HEK293T (cell line): ENCODE results near the gene PRKAA1.

ENCODE experiments used
- CTCF ChIA-PET: fragments of 350-600 bp; formaldehyde crosslinking; extraction: SDS; loops from one replicate; lab custom pipeline; 2021; ENCODE audit warnings: antibody characterized with exemption, inconsistent platforms; lab: Yijun Ruan, JAX
- POLR2A ChIA-PET: fragments of 350-600 bp; formaldehyde crosslinking; extraction: SDS; loops from one replicate; lab custom pipeline; 2020; ENCODE audit warnings: antibody characterized with exemption, inconsistent platforms; lab: Yijun Ruan, JAX
- DNase-seq: peaks from one replicate; pipeline ENCODE4 v3.0.0; 2012; ENCODE audit warnings: mixed read lengths; ENCODE audit errors: extremely low spot score
- ARNT ChIP-seq: fragments of 450-650 bp; IDR thresholded peaks from 2 replicates; pipeline ENCODE4 v1.6.1; 2017; ENCODE audit warnings: mild to moderate bottlenecking
- BHLHE40 ChIP-seq: fragments of 450-650 bp; IDR thresholded peaks from 2 replicates; pipeline ENCODE4 v1.6.1; 2016; ENCODE audit warnings: mild to moderate bottlenecking, moderate library complexity, borderline replicate concordance
- CTBP1 ChIP-seq: fragments of 450-650 bp; IDR thresholded peaks from 2 replicates; pipeline ENCODE4 v1.6.1; 2016; ENCODE audit warnings: borderline replicate concordance
- ELF4 ChIP-seq: fragments of 450-650 bp; IDR thresholded peaks from 2 replicates; pipeline ENCODE4 v1.6.1; 2017; ENCODE audit warnings: antibody characterized with exemption
- FOXA1 ChIP-seq: fragments of 450-650 bp; IDR thresholded peaks from 2 replicates; pipeline ENCODE4 v1.6.1; 2016; ENCODE audit warnings: mild to moderate bottlenecking
- FOXK2 ChIP-seq: fragments of 450-650 bp; IDR thresholded peaks from 2 replicates; pipeline ENCODE4 v1.6.1; 2016; ENCODE audit warnings: mild to moderate bottlenecking
- FOXM1 ChIP-seq: fragments of 450-650 bp; IDR thresholded peaks from 2 replicates; pipeline ENCODE4 v1.6.1; 2017; ENCODE audit warnings: mild to moderate bottlenecking, borderline replicate concordance
- HDGF ChIP-seq: fragments of 450-650 bp; IDR thresholded peaks from 2 replicates; pipeline ENCODE4 v1.6.1; 2017; ENCODE audit warnings: antibody characterized with exemption, borderline replicate concordance
- L3MBTL2 ChIP-seq: fragments of 450-650 bp; conservative IDR thresholded peaks from 2 replicates; pipeline ENCODE4 v1.6.1; 2016; ENCODE audit warnings: mild to moderate bottlenecking
- LEF1 ChIP-seq: fragments of 450-650 bp; IDR thresholded peaks from 2 replicates; pipeline ENCODE4 v1.6.1; 2017; ENCODE audit warnings: mild to moderate bottlenecking, borderline replicate concordance
- NFRKB ChIP-seq: fragments of 450-650 bp; IDR thresholded peaks from 2 replicates; pipeline ENCODE4 v1.6.1; 2016; ENCODE audit warnings: mild to moderate bottlenecking, moderate library complexity
- SP1 ChIP-seq: fragments of 450-650 bp; IDR thresholded peaks from 2 replicates; pipeline ENCODE4 v1.6.1; 2017
- SUZ12 ChIP-seq: fragments of 450-650 bp; IDR thresholded peaks from 2 replicates; pipeline ENCODE4 v1.6.1; 2016; ENCODE audit warnings: mild to moderate bottlenecking
- TARDBP ChIP-seq: fragments of 450-650 bp; IDR thresholded peaks from 2 replicates; pipeline ENCODE4 v1.6.1; 2016
- ZNF384 ChIP-seq: fragments of 450-650 bp; IDR thresholded peaks from 2 replicates; pipeline ENCODE4 v1.6.1; 2016
- TF ChIP-seq, protein P1 (sequence below): fragments of 450-650 bp; IDR thresholded peaks from 2 replicates; pipeline ENCODE4 v1.6.1; 2016

Gene PRKAA1

DNA sequence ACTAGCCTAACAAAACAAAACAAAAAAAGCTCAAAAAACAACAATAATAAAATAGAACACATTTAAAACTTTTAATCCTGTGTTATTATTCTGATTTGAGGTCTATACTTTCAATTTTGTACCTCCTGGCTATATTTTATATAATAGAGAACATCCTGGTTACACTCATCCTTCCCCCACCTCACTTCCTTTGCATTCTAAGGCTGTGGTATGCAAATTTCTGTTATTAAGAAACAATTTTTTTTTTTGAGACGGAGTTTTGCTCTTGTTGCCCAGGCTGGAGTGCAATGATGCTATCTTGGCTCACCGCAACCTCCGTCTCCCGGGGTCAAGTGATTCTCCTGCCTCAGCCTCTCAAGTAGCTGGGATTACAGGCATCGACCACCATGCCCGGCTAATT lies 39.9 kb upstream of the PRKAA1 start:
- ChIA-PET CTCF (no interaction called here), POLR2A (no interaction called here)
- no peak for TF ChIP-seq SUZ12
- no peak for TF ChIP-seq FOXK2
- no peak for TF ChIP-seq CTBP1
- TF ChIP-seq NFRKB: no peak
- no peak for TF ChIP-seq ZNF384
- no peak for DNase-seq

- peak; percentile 92 for DNase-seq
- POLR2A ChIA-PET: interaction anchor here (0.6 to 2.0 kb wide), 19 partner anchors 9 to 1910 kb away, joined by 3 to 11 read pairs (median 4); no protein-coding TSS in a partner anchor
- CTCF ChIA-PET: no interaction called here
- no peak for TF ChIP-seq ZNF384
- no peak for TF ChIP-seq FOXA1
- peak; percentile 83 for TF ChIP-seq L3MBTL2
- no peak for TF ChIP-seq SUZ12
- peak; percentile 84 for TF ChIP-seq CTBP1
- TF ChIP-seq HDGF: no peak
- TF ChIP-seq FOXK2: no peak
- peak; percentile 40; the same call in 1 of the 2 replicates for TF ChIP-seq NFRKB
- TF ChIP-seq ELF4: peak; percentile 98
- TF ChIP-seq BHLHE40: no peak
- TF ChIP-seq, protein P1, sequence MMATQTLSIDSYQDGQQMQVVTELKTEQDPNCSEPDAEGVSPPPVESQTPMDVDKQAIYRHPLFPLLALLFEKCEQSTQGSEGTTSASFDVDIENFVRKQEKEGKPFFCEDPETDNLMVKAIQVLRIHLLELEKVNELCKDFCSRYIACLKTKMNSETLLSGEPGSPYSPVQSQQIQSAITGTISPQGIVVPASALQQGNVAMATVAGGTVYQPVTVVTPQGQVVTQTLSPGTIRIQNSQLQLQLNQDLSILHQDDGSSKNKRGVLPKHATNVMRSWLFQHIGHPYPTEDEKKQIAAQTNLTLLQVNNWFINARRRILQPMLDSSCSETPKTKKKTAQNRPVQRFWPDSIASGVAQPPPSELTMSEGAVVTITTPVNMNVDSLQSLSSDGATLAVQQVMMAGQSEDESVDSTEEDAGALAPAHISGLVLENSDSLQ: no peak
- TF ChIP-seq ARNT: no peak
- no peak for TF ChIP-seq FOXM1
- no peak for TF ChIP-seq LEF1
- TF ChIP-seq TARDBP: no peak
- TF ChIP-seq SP1: no peak
These were observed 36.9 kb upstream of the PRKAA1 start, which contains the start of gene RPL37 for GRCh38 chr5:40834849-40835787. Gene RPL37 (minus strand): TSS chr5:40835222. CDS start chr5:40835185, 37 bp downstream.

DNA sequence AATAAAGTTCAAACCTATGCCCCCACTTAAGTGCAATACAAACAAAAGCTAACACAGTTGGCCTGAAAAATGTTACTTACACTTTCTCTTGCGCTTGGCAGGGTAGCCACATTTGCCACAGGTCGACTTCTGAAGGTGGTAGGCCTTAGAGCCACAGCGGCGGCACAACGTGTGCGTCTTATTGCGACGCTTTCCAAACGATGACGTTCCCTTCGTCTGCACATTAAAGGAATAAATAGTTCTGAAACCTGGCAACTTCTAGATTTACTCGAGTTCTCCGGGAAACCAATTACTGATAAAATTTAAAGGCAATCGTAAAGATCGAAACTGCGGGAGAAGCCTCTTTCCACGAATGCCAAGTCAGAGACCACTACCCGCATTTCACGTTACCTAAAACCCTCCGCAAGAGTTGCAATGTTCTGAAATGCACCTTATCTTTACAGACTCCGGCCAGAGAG lies 36.2 kb upstream of the PRKAA1 start:
- POLR2A ChIA-PET: interaction anchor here (0.9 to 2.0 kb wide), 13 partner anchors 10 to 59 kb away, joined by 3 to 11 read pairs (median 4); no protein-coding TSS in a partner anchor
- TF ChIP-seq CTBP1: no peak
- no peak for TF ChIP-seq FOXM1
- TF ChIP-seq, protein P1: no peak
- no peak for TF ChIP-seq BHLHE40
- no peak for TF ChIP-seq FOXK2
- no peak for TF ChIP-seq ELF4
- no peak for TF ChIP-seq ARNT
- TF ChIP-seq SP1: no peak
- no peak for TF ChIP-seq LEF1
- TF ChIP-seq HDGF: no peak
- TF ChIP-seq FOXA1: no peak
- no peak for TF ChIP-seq SUZ12
- no peak for TF ChIP-seq NFRKB
- no peak for TF ChIP-seq ZNF384
- no peak for TF ChIP-seq L3MBTL2
- no peak for TF ChIP-seq TARDBP
- DNase-seq: no peak
- CTCF ChIA-PET: no interaction called here

DNA sequence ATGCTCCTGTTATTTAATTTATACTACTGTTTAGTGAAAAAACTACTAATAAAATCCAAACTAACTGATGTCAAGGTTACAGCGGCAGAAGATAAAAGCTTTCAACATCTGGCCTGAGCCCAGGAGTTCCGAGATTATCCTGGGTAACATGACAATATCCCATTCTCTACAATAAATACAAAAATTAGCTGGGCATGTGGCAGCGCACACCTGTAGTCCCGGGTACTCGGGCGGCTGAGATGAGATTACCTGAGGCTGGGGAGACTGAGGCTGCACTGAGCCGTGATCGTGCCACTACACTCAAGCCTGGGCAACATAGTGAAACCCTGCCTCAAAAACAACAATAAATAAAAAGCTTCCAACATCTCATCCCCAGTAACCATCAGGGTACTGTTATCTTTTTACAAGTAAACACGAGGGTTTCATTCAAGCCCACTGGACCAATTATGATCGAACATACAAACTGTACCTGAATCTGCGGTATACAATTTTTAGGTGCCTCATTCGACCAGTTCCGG lies 35.6 kb upstream of the PRKAA1 start:
- TF ChIP-seq LEF1 (no peak), CTBP1 (no peak), FOXK2 (no peak), HDGF (no peak), BHLHE40 (no peak), TARDBP (no peak), ARNT (no peak), FOXA1 (no peak), SP1 (no peak), ELF4 (no peak), L3MBTL2 (no peak)
- TF ChIP-seq, protein P1: no peak
- CTCF ChIA-PET: no interaction called here
- no peak for DNase-seq
- POLR2A ChIA-PET: interaction anchor here (1.0 kb wide), 1 partner anchor 31 kb away, joined by 3 read pairs; no protein-coding TSS in a partner anchor

- TF ChIP-seq NFRKB (no peak), FOXM1 (no peak), ARNT (no peak), ELF4 (no peak), BHLHE40 (no peak), L3MBTL2 (no peak), FOXA1 (no peak), SP1 (no peak), SUZ12 (no peak)
- TF ChIP-seq, protein P1: no peak
- ChIA-PET CTCF (no interaction called here), POLR2A (interaction anchor here (3.2 kb wide), 1 partner anchor 9 kb away, joined by 10 read pairs; no protein-coding TSS in a partner anchor)
- DNase-seq: no peak
These were observed 34.2 kb upstream of the PRKAA1 start for GRCh38 chr5:40832345-40832744.
